GM12801 (cell line): ENCODE results near the gene HTR1E.

Experiments
- CTCF ChIP-seq: IDR thresholded peaks from one replicate; pipeline ENCODE4 v1.5.1; 2011; ENCODE audit warnings: control low read depth; ENCODE audit not compliant: insufficient read length; ENCODE audit errors: extremely low read depth

HTR1E gene

GRCh38 chr6:86963352-86963751 lies 26.0 kb downstream of the HTR1E start:
- no peak for TF ChIP-seq CTCF

DNA sequence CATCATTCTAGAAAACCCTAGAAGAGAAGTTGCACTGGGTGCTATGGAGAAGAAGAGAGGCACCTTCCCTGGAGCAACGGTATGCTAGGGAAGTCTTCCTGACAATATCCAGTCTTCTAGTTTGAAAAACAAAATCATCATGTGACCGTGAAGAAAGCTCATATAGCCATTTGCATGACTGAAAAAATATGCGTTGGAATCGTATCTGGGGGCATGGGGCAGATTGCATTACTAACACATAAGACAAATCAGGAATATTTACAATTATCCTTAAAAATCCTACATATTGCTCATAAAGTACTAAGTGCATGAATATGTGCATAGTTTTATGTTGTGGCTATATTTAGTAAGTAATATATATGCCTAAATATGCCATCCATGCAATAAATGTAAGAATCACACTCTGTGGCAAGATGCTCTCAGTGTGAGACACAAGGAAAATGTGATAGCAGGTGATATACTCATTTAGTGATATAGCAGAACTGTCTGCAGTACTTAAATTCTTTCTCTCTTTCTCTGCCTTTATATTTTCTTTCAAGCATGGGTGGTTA lies 26.8 kb downstream of the HTR1E start:
- TF ChIP-seq CTCF = no peak

DNA sequence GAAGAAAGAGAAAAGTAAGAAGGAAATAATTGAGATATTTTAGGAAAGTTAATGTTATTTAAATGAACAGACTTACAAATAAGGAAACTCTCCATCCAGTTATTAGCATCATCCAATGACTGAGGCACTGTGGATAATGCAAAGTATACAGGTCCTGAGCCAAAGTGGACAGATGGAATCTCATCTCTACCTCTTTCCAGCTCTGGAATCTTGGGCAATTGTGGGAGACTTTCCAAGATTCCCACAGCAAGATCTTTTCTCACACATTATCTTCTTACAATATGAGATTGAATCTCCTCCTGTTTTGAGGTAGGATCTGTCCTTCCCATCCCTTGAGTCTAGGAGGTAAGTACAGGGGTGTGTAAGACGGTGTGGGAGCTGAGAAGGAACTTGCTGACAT lies 28.9 kb downstream of the HTR1E start:
- no peak for TF ChIP-seq CTCF

DNA sequence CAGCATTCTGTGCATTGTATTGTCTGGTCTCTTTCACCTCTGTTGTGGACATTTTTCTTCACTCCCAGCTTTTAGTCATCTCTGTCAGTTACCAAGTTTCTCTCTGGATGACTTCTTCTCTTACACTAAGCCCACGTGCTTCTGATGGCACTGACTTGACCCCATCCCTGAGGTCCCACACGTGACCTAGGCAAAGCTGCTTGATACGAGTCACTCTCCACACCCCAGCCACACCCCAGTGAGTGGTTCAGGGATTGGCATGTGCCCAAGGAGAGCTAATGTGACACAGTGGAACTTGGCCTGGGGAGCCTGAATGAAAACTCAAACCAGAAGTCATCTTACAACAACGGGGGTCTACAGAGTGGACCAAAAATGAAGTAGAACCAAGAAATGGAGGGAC lies 32.2 kb downstream of the HTR1E start:
- no peak for TF ChIP-seq CTCF

- no peak for TF ChIP-seq CTCF
These were observed 35.8 kb downstream of the HTR1E start for GRCh38 chr6:86973088-86973487.

DNA sequence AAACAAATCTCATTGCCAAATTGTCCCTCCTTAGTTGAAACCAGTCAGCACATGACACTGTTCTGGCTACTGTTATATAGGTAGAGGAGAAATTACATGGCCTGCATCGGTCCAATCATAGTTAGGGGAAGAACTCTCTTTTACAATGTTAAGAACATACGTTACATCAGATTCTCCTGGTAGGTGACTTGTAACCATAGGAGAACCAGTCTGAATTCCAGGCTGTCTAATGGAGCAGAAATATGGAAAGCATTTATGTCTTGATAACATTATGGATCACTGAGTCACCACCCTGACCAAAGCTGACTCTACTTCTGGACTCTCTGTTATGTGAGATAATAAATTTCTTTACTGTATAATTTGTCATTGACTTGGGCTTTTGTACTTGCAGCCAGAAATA lies 40.9 kb downstream of the HTR1E start:
- no peak for TF ChIP-seq CTCF

GRCh38 chr6:87001494-87001893 lies 64.2 kb downstream of the HTR1E start:
- no peak for TF ChIP-seq CTCF

- TF ChIP-seq CTCF = no peak
These were observed 74.7 kb downstream of the HTR1E start for GRCh38 chr6:87012035-87012434.
